Colonic mucosa (tissue), 4 donors: ENCODE data around the gene MTMR3. TPM values are rescaled to one million over a fixed set of nuclear protein-coding genes. Genes with fewer than 3 reads are reported as not detected.
A peak's percentile ranks its signal among the peaks of the same experiment; 100 is the strongest.

ENCODE experiments used
- DNase-seq: peaks from one replicate; pipeline ENCODE4 v3.0.0-alpha.2; 2020
- H3K27ac ChIP-seq: fragments of 200-600 bp; one replicate; pipeline ENCODE4 v1.8.0; 2021
- H3K27me3 ChIP-seq: fragments of 200-600 bp; one replicate; pipeline ENCODE4 v1.8.0; 2021
- H3K36me3 ChIP-seq: fragments of 200-600 bp; one replicate; pipeline ENCODE4 v1.8.0; 2021
- H3K4me1 ChIP-seq: fragments of 200-600 bp; one replicate; pipeline ENCODE4 v1.8.0; 2021; ENCODE audit warnings: mild to moderate bottlenecking
- H3K4me3 ChIP-seq: fragments of 200-600 bp; one replicate; pipeline ENCODE4 v1.8.0; 2021
- H3K9ac ChIP-seq, 2 donors: one replicate each; pipeline ENCODE4 v1.7.0; 2013; ENCODE audit warnings: control low read depth in 2 of 2, low read depth in 2 of 2, low read length in 2 of 2
- H3K9me3 ChIP-seq: fragments of 200-600 bp; one replicate; pipeline ENCODE4 v1.8.0; 2021
- intact Hi-C: fragments of 100-400 bp; cut with DNase I; formaldehyde crosslinking; loops from one replicate; pipeline ENCODE4 v1.14.1; 2022
- total RNA-seq, 2 donors: library from RNA; stranded (reverse); fragmentation: NEBNext Ultra II Directional in 1 of 2; extraction: Animal tissue kit (Norgen Biotek cat#: 25700) in 1 of 2; gene quantifications; one replicate each; pipeline ENCODE4 v1.2.1, GENCODE V29; 2021
- TF ChIP-seq, protein P1 (sequence below): fragments of 200-600 bp; IDR thresholded peaks from one replicate; pipeline ENCODE4 v1.8.0; 2022; ENCODE audit warnings: antibody characterized with exemption, mild to moderate bottlenecking
- donor health status: healthy.
- donor health status: DM: no; HTN: no; CAD: no.
- donor health status: DM: no; HTN: no; CAD: no.

Gene MTMR3
- total RNA-seq, 2 donors from 2014 or later: 35.9 to 49.4 TPM

DNA sequence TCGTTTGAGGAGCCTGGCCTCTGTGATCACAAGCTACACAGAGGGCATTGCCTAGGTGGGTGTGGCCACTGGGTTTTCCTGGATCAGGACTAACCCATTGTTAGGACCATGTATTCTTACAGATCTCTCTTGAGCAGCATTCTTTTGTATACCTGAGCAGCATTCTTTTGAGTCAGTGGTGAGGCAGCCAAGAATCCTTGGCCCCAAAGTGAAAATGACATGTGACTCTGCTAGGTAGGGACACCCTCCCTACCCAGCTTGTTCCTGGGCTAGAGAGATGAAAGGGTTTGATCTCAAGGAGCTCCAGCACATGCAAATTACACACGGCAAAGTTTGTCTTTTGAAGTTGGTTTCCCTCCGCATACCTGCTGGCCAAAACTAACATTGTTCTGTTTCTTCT lies 142.2 kb downstream of the MTMR3 start:
- TF ChIP-seq, protein P1, sequence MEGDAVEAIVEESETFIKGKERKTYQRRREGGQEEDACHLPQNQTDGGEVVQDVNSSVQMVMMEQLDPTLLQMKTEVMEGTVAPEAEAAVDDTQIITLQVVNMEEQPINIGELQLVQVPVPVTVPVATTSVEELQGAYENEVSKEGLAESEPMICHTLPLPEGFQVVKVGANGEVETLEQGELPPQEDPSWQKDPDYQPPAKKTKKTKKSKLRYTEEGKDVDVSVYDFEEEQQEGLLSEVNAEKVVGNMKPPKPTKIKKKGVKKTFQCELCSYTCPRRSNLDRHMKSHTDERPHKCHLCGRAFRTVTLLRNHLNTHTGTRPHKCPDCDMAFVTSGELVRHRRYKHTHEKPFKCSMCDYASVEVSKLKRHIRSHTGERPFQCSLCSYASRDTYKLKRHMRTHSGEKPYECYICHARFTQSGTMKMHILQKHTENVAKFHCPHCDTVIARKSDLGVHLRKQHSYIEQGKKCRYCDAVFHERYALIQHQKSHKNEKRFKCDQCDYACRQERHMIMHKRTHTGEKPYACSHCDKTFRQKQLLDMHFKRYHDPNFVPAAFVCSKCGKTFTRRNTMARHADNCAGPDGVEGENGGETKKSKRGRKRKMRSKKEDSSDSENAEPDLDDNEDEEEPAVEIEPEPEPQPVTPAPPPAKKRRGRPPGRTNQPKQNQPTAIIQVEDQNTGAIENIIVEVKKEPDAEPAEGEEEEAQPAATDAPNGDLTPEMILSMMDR: no peak
- H3K27me3 ChIP-seq: no peaks in the 10 kb centered on the region
- intact Hi-C loops: no loop called here
- H3K4me3 ChIP-seq: no peak overlapping the region
- H3K27ac ChIP-seq: no peak overlapping the region
- no peaks in the 10 kb centered on the region for H3K4me1 ChIP-seq
- H3K9ac ChIP-seq: no peak overlapping the region
- H3K36me3 ChIP-seq: no peaks in the 10 kb centered on the region
- no peak for DNase-seq
- H3K9me3 ChIP-seq: no peaks in the 10 kb centered on the region

DNA sequence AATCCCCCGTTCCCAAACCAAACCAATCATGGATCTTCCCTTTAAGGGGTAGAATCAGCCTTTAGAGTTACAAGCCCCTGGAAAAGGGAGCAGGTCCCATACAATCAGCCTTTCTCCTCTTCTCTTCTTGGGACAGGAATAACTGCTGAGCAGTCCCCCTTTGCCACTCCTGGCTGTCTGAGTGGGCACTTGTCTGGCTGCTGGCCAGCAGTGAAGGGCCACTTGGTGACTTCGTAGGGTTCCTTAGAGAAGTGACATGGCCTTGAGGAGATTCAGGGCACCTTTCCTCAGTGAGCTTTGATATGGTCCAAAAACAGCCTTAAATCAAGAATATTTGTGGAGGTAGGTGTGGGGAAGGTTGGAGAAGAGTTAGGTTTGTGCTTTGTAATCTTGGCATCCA lies 143.8 kb downstream of the MTMR3 start:
- DNase-seq: no peak
- Histone ChIP-seq H3K36me3 (no peaks in the 10 kb centered on the region), H3K9me3 (no peaks in the 10 kb centered on the region), H3K4me3 (no peak overlapping the region), H3K27me3 (no peaks in the 10 kb centered on the region), H3K4me1 (no peaks in the 10 kb centered on the region), H3K27ac (peak overlapping the region; percentile 63), H3K9ac (peak overlapping the region in 1 of 2 donors; percentile 30)
- intact Hi-C loops: no loop called here
- TF ChIP-seq, protein P1: no peak

DNA sequence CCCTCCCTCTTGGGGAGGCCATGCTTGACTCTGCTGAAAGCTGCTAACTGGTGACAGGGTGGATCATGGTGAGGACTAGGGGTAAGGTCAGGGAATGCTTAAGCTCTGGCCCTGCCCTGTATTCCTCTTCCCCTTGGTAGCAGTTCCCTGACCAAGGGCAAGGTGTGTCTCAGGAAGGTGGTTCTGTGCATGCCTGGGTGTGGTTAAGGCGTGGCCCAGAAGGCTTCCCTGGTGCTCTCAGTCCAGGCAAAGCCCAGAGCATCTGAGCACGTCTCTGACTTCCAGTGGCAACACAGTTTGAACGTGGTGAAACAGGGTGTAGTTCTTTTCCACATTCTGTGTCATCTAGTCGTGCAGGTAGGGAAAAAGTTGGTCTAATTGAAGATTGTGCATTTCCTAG lies 144.2 kb downstream of the MTMR3 start:
- no peaks in the 10 kb centered on the region for H3K4me1 ChIP-seq
- H3K9me3 ChIP-seq: no peaks in the 10 kb centered on the region
- peak; percentile 82 for DNase-seq
- no peaks in the 10 kb centered on the region for H3K27me3 ChIP-seq
- H3K9ac ChIP-seq: no peak overlapping the region
- H3K4me3 ChIP-seq: no peak overlapping the region
- TF ChIP-seq, protein P1: no peak
- no peaks in the 10 kb centered on the region for H3K36me3 ChIP-seq
- peak overlapping the region; percentile 63 for H3K27ac ChIP-seq
- intact Hi-C loops: no loop called here

GRCh38 chr22:30027791-30028190 lies 144.8 kb downstream of the MTMR3 start:
- Histone ChIP-seq H3K36me3 (no peaks in the 10 kb centered on the region), H3K4me1 (no peaks in the 10 kb centered on the region), H3K9me3 (no peaks in the 10 kb centered on the region), H3K27me3 (no peaks in the 10 kb centered on the region), H3K9ac (no peak overlapping the region), H3K27ac (peak overlapping the region; percentile 63), H3K4me3 (no peak overlapping the region)
- TF ChIP-seq, protein P1: no peak
- intact Hi-C loops: no loop called here
- no peak for DNase-seq

GRCh38 chr22:30028731-30029130 lies 145.8 kb downstream of the MTMR3 start:
- H3K9me3 ChIP-seq: no peaks in the 10 kb centered on the region
- no peak overlapping the region for H3K9ac ChIP-seq
- H3K4me1 ChIP-seq: no peaks in the 10 kb centered on the region
- H3K4me3 ChIP-seq: no peak overlapping the region
- DNase-seq: no peak
- no peak overlapping the region for H3K27ac ChIP-seq
- TF ChIP-seq, protein P1: no peak
- intact Hi-C loops: no loop called here
- H3K27me3 ChIP-seq: no peaks in the 10 kb centered on the region
- no peaks in the 10 kb centered on the region for H3K36me3 ChIP-seq

- no peak overlapping the region for H3K27ac ChIP-seq
- intact Hi-C loops: no loop called here
- no peaks in the 10 kb centered on the region for H3K27me3 ChIP-seq
- peak overlapping the region in 1 of 2 donors; percentile 4 for H3K9ac ChIP-seq
- no peak overlapping the region for H3K4me3 ChIP-seq
- no peaks in the 10 kb centered on the region for H3K36me3 ChIP-seq
- no peak for DNase-seq
- TF ChIP-seq, protein P1: no peak
- H3K9me3 ChIP-seq: no peaks in the 10 kb centered on the region
- H3K4me1 ChIP-seq: no peaks in the 10 kb centered on the region
Measured at GRCh38 chr22:30029512-30029911, 146.5 kb downstream of the MTMR3 start.
